Measurements from ENCODE around the gene AGBL3.
"Not testable (repeated sequence)": the region's sequence is repeated elsewhere in the genome, so short reads cannot be mapped to it uniquely, and the experiment has no call there.

Gene AGBL3

GRCh38 chr7:135114622-135115021 is 128.3 kb downstream of the AGBL3 start:
- no peak for DNase-seq
- in situ Hi-C loops (cut with MboI; ENCODE audit: low pct_unique_long_range_greater_than_20kb, low sequenced_read_pairs) = no loop called here

DNA sequence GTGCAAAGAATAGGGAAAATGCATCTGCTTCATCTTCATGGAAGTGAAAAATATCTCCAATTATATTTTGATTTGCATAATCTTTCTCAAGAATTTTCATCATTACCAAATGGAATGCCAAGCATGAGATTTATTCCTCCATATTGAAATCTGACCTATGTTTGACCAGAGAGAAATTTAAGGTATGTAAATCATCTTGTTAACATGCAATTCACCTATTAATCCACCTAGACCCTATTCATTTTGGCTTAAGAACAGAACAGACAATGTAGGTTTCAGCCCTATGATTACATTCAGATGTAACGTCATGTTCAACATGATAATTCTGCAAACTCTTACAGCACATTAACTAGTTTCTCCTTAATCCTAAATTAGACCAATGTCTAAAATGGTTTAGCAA is 130.8 kb downstream of the AGBL3 start:
- in situ Hi-C loops (cut with MboI; ENCODE audit: low pct_unique_long_range_greater_than_20kb, low sequenced_read_pairs) = no loop called here
- DNase-seq = no peak

DNA sequence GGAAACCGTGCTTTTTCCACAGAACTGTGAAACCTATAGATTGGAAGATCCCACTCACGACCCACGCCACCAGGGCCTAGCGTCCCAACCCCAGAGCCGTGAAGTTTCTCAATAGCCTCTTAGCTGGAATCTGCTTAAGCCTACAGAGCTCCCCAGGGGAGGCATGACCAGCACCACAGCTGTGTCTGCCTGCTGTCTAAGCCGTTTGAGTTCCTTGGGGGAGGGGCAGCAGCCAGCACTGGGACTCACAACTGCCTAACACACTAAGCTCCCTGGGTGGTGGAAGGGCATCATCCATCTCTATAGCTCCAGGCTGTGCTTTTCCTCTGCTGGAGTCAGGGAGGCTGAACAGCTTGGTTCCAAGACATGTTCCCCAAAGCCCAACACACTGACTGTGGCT is 135.6 kb downstream of the AGBL3 start:
- DNase-seq = no peak
- in situ Hi-C loops (cut with MboI; ENCODE audit: low pct_unique_long_range_greater_than_20kb, low sequenced_read_pairs) = no loop called here

- DNase-seq; in situ Hi-C loops (cut with MboI; ENCODE audit: low pct_unique_long_range_greater_than_20kb, low sequenced_read_pairs): not testable (repeated sequence)
Measured at GRCh38 chr7:135124631-135125030, 138.3 kb downstream of the AGBL3 start.

GRCh38 chr7:135128931-135129330 is 142.6 kb downstream of the AGBL3 start:
- DNase-seq = no peak
- in situ Hi-C loops (cut with MboI; ENCODE audit: low pct_unique_long_range_greater_than_20kb, low sequenced_read_pairs) = no loop called here

DNA sequence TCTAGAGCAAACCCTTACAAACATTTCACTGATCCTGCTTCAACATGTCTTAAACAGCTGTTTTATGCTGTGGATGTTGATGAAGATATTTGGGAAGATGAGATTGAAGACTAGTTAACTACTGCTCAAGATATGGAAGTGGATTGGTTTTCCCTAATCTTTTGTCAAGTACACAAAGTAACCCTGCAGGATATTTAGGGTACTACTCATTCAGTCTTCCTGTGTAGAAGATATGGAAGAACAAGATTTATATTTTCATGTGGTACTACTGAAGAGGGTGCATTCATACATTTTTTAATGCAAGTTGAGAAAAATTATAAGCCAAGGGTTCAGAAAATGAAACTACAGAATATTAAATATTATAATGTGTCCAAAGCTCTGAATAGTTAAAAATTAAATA is 143.3 kb downstream of the AGBL3 start:
- DNase-seq = no peak
- in situ Hi-C loops (cut with MboI; ENCODE audit: low pct_unique_long_range_greater_than_20kb, low sequenced_read_pairs) = no loop called here

DNA sequence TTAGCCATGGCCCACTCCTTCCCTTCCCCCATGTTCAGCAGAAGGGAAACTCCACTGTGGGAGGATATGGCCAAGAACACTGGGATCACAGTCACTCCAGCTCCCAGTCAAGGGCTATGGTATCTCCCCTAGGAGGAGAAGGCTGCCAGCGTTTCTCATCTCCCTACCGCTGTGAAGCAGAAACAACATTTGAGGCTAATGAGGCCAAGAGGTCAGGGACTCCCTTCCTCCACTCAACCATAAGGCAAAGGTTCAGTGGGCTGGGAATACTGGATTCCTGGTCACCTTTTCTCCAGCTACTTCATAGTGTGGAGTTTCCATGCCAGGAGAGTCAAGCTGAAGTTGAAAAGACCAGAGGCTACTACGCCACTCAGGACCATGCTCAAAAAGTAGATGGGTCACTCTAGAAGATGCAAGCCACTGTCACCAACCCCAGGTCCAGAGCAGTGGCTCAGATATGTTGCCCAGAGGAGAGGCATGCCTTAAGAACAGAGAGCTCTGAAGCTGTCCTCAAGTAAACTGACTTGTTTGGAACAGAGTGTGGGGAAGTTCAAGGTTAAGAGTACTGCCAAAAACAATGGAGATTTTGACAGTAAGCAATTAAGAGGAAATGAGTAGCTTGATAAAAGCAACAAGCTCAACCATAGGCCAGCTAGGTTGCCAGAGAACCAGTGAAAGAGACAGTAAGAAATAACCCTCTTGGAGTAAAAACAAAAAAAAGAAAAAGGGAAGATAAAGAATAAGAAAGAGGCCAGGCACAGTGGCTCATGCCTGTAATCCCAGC is 157.8 kb downstream of the AGBL3 start:
- no peak for DNase-seq
- in situ Hi-C loops (cut with MboI; ENCODE audit: low pct_unique_long_range_greater_than_20kb, low sequenced_read_pairs) = no loop called here

GRCh38 chr7:135147341-135147898 is 161.1 kb downstream of the AGBL3 start:
- in situ Hi-C loops (cut with MboI; ENCODE audit: low pct_unique_long_range_greater_than_20kb, low sequenced_read_pairs) = no loop called here

GRCh38 chr7:135147899-135148721 is 161.8 kb downstream of the AGBL3 start, which contains the start of gene TMEM140:
Gene TMEM140 (plus strand): TSS chr7:135148072. CDS start chr7:135164442, 16,370 bp downstream.
- peak; percentile 52 for DNase-seq
- in situ Hi-C loops (cut with MboI; ENCODE audit: low pct_unique_long_range_greater_than_20kb, low sequenced_read_pairs) = no loop called here

More at GRCh38 chr7:135147341-135147898, 161.1 kb downstream of the AGBL3 start:
- peak; percentile 47 for DNase-seq

DNA sequence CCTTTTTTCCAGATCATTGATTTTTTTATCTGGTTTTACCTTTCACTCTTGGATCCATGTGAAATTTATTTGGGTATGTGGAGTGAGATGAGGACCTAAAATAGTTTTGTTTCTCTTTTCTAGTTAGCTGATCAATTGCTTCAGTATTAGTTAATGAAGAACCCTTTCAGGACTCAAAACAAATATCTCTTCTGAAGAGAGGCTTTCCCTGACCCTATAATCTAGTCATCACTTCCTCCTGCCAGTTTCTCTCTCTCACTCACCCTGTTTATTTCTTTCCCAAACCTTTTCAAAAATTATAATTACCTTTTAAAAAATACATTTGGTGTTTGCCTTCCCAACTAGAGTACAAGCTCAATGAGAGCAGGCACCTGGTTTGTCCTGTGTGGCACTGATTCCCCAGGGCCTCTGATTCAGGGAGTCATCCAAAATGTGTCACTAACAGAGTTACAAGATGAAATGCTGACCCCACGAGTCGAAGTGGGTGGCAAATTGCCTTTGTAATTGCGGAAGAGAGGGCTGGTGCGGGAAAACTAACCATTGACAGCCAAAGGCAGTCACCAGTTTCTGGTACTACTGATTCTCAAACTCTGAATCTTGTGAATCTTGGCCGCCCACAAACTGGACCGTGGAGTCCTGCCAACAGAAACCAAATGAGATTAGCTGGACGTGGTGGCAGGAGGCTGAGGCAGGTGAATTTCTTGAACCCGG is 163.9 kb downstream of the AGBL3 start:
- in situ Hi-C loops (cut with MboI; ENCODE audit: low pct_unique_long_range_greater_than_20kb, low sequenced_read_pairs) = loop anchor here (25.0 kb wide), 1 partner anchor 163 kb away; the partner anchor contains the start of gene AGBL3
- no peak for DNase-seq

DNA sequence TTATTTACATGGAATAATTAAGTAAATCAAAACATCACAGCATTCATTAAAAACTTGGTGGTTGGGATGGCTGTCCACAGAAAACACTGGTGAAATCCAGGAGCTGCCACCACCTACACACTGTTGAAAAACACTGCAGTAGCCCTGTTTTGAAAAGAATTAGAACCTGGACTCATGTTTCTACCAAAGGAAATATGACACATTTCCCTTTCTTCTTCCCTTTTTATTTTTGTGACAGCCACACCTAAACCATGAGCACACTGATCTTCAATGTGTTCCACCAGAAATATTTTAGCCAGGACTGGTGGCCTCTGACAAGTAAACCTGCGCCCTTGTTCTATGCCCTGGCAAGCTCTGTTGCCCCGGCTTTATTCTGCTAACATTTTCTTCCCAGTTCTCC is 164.8 kb downstream of the AGBL3 start:
- DNase-seq = peak; percentile 27

DNA sequence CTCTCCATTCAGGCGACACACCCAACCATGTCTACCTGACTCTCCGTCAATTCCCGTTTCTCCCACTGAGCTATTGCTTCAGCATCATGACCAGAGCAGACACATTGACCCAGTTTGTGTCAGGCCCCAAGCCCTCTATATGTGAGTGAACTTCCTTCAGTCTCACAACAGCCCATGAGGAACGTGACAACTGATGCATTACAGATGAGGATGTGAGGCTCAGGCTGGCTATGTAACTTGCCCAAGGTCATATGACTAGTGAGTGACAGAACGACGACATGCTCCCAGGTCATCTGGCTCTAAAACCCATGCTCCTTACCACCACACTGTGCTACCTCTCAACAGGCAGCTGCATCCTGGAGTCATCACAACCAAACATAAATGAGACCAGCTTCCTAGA is 165.2 kb downstream of the AGBL3 start:
- in situ Hi-C loops (cut with MboI; ENCODE audit: low pct_unique_long_range_greater_than_20kb, low sequenced_read_pairs) = loop anchor here (25.0 kb wide), 1 partner anchor 164 kb away; the partner anchor contains the start of gene AGBL3
- peak; percentile 15 for DNase-seq

More for the DNA sequence above, 164.8 kb downstream of the AGBL3 start:
- in situ Hi-C loops (cut with MboI; ENCODE audit: low pct_unique_long_range_greater_than_20kb, low sequenced_read_pairs) = loop anchor here (25.0 kb wide), 1 partner anchor 164 kb away; the partner anchor contains the start of gene AGBL3

- in situ Hi-C loops (cut with MboI; ENCODE audit: low pct_unique_long_range_greater_than_20kb, low sequenced_read_pairs) = loop anchor here (25.0 kb wide), 1 partner anchor 165 kb away; the partner anchor contains the start of gene AGBL3
- no peak for DNase-seq
Measured at GRCh38 chr7:135152442-135152841, 166.1 kb downstream of the AGBL3 start.

DNA sequence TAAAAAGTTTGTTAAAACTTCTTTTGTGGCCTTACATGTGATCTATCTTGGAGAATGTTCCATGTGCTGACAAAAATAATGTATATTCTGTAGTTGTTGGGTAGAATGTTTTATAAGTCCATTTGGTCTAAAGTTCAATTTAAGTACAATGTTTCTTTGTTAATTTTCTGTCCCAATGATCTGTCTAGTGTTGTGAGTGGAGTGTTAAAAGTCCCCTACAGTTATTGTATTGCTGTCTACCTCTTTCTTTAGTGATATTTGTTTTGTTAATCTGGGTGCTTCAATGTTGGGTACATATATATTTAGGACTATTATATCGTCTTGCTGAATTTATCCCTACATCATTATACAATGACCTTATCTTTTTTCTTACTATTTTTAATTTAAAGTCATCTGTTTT is 168.4 kb downstream of the AGBL3 start:
- in situ Hi-C loops (cut with MboI; ENCODE audit: low pct_unique_long_range_greater_than_20kb, low sequenced_read_pairs) = loop anchor here (25.0 kb wide), 1 partner anchor 167 kb away; the partner anchor contains the start of gene AGBL3
- no peak for DNase-seq

- peak; percentile 34 for DNase-seq
- in situ Hi-C loops (cut with MboI; ENCODE audit: low pct_unique_long_range_greater_than_20kb, low sequenced_read_pairs) = loop anchor here (25.0 kb wide), 1 partner anchor 169 kb away; the partner anchor contains the start of gene AGBL3
Measured at GRCh38 chr7:135156290-135156689, 170.0 kb downstream of the AGBL3 start.

DNA sequence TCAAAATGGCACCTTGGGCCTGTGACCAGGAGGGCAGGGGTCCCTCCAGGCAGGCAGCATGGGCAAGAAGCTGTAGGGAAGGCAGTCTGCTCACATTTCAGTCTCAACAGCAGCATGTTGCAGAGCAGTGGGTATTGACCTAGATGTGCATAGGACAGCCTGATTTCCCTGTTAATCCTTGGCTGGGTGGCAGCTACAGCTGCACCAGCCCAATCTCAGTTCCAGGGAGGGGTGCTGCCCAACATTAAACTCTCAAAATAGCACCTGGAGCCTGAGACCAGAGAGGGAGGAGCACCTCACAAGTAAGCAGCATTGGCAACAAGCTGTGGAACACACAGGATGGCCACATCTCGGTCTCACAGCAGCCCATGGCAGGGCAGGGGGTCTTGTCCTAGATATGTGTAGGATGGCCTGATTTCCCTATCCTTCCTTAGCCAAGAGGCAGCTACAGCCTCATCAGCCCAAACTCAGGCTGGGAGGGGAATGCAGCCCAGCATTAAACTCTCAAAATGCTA is 171.9 kb downstream of the AGBL3 start:
- in situ Hi-C loops (cut with MboI; ENCODE audit: low pct_unique_long_range_greater_than_20kb, low sequenced_read_pairs) = loop anchor here (25.0 kb wide), 1 partner anchor 171 kb away; the partner anchor contains the start of gene AGBL3
- DNase-seq = no peak

DNA sequence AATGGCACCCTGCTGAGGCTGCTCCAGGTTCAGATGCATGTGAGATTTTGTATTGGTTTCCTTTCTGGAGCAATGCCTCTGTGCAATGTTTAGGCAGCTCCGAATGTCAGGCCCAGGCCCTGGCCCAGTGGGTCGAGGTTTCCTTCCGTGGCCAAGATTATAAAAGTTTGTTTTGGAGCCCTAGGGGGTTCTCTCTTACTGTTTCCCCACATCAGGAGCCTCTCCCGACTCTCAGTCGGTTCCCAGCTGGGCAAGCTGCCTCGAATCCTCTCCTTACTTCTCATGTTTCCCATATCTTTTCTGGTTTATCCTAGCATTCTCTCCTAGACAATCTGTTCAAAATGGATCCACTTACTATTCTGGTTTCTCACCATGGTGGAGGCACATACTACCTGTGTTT is 172.6 kb downstream of the AGBL3 start:
- in situ Hi-C loops (cut with MboI; ENCODE audit: low pct_unique_long_range_greater_than_20kb, low sequenced_read_pairs) = loop anchor here (25.0 kb wide), 1 partner anchor 172 kb away; the partner anchor contains the start of gene AGBL3
- DNase-seq = no peak

DNA sequence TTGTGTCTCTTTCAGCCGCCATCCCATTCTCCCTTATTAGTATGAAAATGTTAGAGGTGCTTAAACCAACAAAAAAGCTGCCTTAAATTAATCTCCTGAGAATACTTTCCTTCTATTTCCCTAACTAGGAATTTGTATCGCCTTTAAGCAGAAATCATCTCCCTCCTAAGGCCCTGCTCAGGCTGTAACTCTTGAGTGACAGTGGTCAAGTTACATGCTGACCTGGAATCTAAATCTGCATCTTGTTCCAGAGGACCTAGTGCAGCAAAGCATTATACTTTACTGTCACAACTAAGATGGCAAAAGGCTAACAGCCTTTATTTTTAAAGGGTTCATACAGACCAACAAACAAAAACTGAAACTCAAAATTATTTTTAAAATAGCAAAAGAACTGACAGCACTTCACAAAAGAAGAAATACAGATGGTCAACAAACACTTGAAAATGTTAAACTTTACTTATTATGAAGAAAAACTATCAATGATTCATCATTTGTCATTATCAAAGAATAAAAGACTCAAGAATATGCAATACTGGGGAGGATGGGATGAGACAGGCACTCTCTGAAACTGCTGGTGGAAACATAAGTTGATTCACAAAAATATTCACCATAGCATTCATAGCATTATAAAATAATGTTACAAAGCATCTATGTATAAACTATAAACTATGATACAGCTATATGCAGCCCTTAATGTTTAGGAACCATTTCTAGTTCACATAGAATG is 173.2 kb downstream of the AGBL3 start:
- no peak for DNase-seq
- in situ Hi-C loops (cut with MboI; ENCODE audit: low pct_unique_long_range_greater_than_20kb, low sequenced_read_pairs) = loop anchor here (25.0 kb wide), 1 partner anchor 172 kb away; the partner anchor contains the start of gene AGBL3
